CD14-positive monocyte (primary cell): ENCODE measurements around the gene BUB1. TPM values are rescaled to one million over a fixed set of nuclear protein-coding genes. Genes with fewer than 3 reads are reported as not detected.
"Not testable (repeated sequence)": the region's sequence is repeated elsewhere in the genome, so short reads cannot be mapped to it uniquely, and the experiment has no call there.

Experiments used
- DNase-seq, 3 donors: peaks; one replicate each; pipeline ENCODE4 v3.0.0-alpha.2; 2011 to 2022
- H2AFZ ChIP-seq: 2 replicates; pipeline ENCODE4 v1.6.0; 2012; ENCODE audit warnings: mild to moderate bottlenecking, low read depth, low read length, inconsistent platforms; ENCODE audit not compliant: insufficient read depth, poor library complexity, severe bottlenecking
- H3K27ac ChIP-seq, 2 donors: 1 replicate in 1 of 2; 2 replicates in 1 of 2; pipeline ENCODE4 v1.5.1; 2012 to 2013; ENCODE audit warnings: low read length in 2 of 2, control low read depth in 1 of 2, inconsistent platforms in 1 of 2, low read depth in 1 of 2, mild to moderate bottlenecking in 1 of 2
- H3K27me3 ChIP-seq, 2 donors: one replicate each; pipeline versions ENCODE4 v1.6.0 to v1.6.1; 2011 to 2013; ENCODE audit warnings: low read length in 2 of 2; ENCODE audit not compliant: control insufficient read depth in 2 of 2, insufficient read depth in 2 of 2
- H3K36me3 ChIP-seq, 2 donors: replicated peaks in 1 of 2; 1 replicate in 1 of 2; 2 replicates in 1 of 2; pipeline versions ENCODE4 v1.5.1 to v1.6.1; 2012 to 2013; ENCODE audit warnings: low read length in 2 of 2, control low read depth in 1 of 2, inconsistent platforms in 1 of 2, mild to moderate bottlenecking in 1 of 2; ENCODE audit not compliant: insufficient read depth in 2 of 2, control insufficient read depth in 1 of 2
- H3K4me1 ChIP-seq, 2 donors: 1 replicate in 1 of 2; 2 replicates in 1 of 2; pipeline versions ENCODE4 v1.5.1 to v1.6.1; 2012 to 2013; ENCODE audit warnings: low read length in 2 of 2, control low read depth in 1 of 2, inconsistent platforms in 1 of 2, mild to moderate bottlenecking in 1 of 2, moderate library complexity in 1 of 2; ENCODE audit not compliant: insufficient read depth in 2 of 2, control insufficient read depth in 1 of 2
- H3K4me2 ChIP-seq: replicated peaks from 2 replicates; pipeline ENCODE3; 2012; ENCODE audit warnings: low read length, moderate library complexity, mild to moderate bottlenecking; ENCODE audit not compliant: poor library complexity, severe bottlenecking; ENCODE audit errors: extremely low read depth
- H3K4me3 ChIP-seq, 3 experiments: fragments of 200-600 bp in 1 of 3; sonication (generic) in 1 of 3; replicated peaks in 1 of 3; 1 replicate in 2 of 3; 2 replicates in 1 of 3; pipeline ENCODE4 v1.5.1; 2011 to 2013; ENCODE audit warnings: low read length in 3 of 3, mild to moderate bottlenecking in 3 of 3, control low read depth in 2 of 3, low read depth in 2 of 3, inconsistent platforms in 1 of 3, moderate library complexity in 1 of 3
- H3K79me2 ChIP-seq: 2 replicates; pipeline ENCODE4 v1.6.0; 2012; ENCODE audit warnings: mild to moderate bottlenecking, control low read depth, inconsistent platforms, low read length, moderate library complexity; ENCODE audit not compliant: insufficient read depth
- H3K9ac ChIP-seq: 2 replicates; pipeline ENCODE4 v1.6.0; 2017; ENCODE audit warnings: low read length, mild to moderate bottlenecking; ENCODE audit not compliant: insufficient read depth, poor library complexity, severe bottlenecking
- H3K9me3 ChIP-seq, 2 donors: replicated peaks in 1 of 2; 1 replicate in 1 of 2; 2 replicates in 1 of 2; pipeline versions ENCODE4 v1.5.1 to v1.6.1; 2012 to 2013; ENCODE audit warnings: low read length in 2 of 2, control low read depth in 1 of 2; ENCODE audit not compliant: control insufficient read depth in 1 of 2, insufficient read depth in 1 of 2
- H4K20me1 ChIP-seq: 2 replicates; pipeline ENCODE4 v1.6.0; 2012; ENCODE audit warnings: mild to moderate bottlenecking, low read length, control low read depth, moderate library complexity; ENCODE audit not compliant: insufficient read depth
- H3K27ac Mint-ChIP-seq, 7 donors: one replicate each; pipeline ENCODE4 v1.8.0; 2020; ENCODE audit warnings: mild to moderate bottlenecking in 7 of 7, mixed read lengths in 7 of 7, moderate library complexity in 6 of 7, inconsistent platforms in 2 of 7
- H3K27me3 Mint-ChIP-seq, 3 donors: one replicate each; pipeline ENCODE4 v1.8.0; 2021 to 2022; ENCODE audit warnings: low read depth in 3 of 3, mild to moderate bottlenecking in 3 of 3, mixed read lengths in 3 of 3, moderate library complexity in 3 of 3, inconsistent platforms in 1 of 3
- H3K36me3 Mint-ChIP-seq, 2 donors: one replicate each; pipeline ENCODE4 v1.8.0; 2020; ENCODE audit warnings: mixed read lengths in 2 of 2, inconsistent platforms in 1 of 2, mild to moderate bottlenecking in 1 of 2
- H3K4me1 Mint-ChIP-seq: one replicate; pipeline ENCODE4 v1.8.0; 2020; ENCODE audit warnings: mild to moderate bottlenecking, mixed read lengths
- H3K4me3 Mint-ChIP-seq, 2 donors: one replicate each; pipeline ENCODE4 v1.8.0; 2020; ENCODE audit warnings: mild to moderate bottlenecking in 2 of 2, mixed read lengths in 2 of 2, moderate library complexity in 1 of 2
- H3K9me3 Mint-ChIP-seq, 7 donors: one replicate each; pipeline ENCODE4 v1.8.0; 2020 to 2022; ENCODE audit warnings: mixed read lengths in 7 of 7, mild to moderate bottlenecking in 6 of 7, moderate library complexity in 6 of 7, inconsistent platforms in 2 of 7
- WGBS: methylation state at CpG from one replicate; pipeline ENCODE4 v1.1.5; 2013; ENCODE audit warnings: missing lambda C conversion rate; ENCODE audit not compliant: insufficient coverage; 5-methylcytosine and 5-hydroxymethylcytosine counted together
- intact Hi-C, 2 donors: fragments of 100-400 bp; cut with micrococcal nuclease; formaldehyde crosslinking; loops; one replicate each; pipeline versions ENCODE4 v1.15.0 to v1.15.1; 2023
- polyA plus RNA-seq, 3 donors: library from polyadenylated mRNA; depleted of rRNA in 1 of 3; unstranded in 2 of 3; stranded (reverse) in 1 of 3; fragments of 300-500 nt in 2 of 3; fragments of >200 nt in 1 of 3; fragmentation: Illumina TruSeq in 2 of 3; gene quantifications; 1 replicate in 2 of 3; 2 replicates in 1 of 3; pipeline ENCODE4 v1.2.3, GENCODE V29; 2012 to 2021

The BUB1 gene
- polyA plus RNA-seq, 3 donors: 0.11 to 0.30 (median 0.24) TPM

DNA sequence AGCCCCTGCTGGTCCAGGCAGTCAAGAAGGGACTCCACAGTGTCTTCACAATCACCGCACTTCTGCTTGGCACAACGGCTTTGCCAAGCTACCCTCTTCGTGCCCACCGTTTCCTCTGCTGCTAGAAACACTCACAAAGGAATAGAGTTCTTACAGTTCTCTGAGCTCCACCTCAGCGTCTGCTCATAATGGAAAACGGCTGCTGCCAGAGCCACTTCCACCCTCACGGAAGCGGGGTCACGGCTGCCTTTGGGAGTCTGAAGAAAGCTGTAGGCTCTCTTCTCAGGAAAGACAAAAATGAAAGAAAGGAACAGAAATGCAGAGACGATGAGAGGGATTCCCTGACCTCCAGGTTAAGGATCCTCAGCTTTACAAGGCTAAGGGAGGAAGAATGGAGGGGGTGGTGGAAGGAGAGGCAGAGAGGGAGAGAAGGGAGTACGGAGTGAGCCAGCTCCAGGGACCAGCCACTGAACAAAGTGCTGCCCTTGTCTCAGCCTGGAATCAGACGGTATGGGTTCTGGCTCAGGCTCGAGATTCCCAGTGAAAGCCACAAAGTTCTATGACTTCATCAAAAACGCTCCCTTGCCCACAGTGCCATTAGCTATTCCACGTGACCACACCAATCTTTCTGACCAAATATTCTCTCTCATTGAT lies 88.1 kb downstream of the BUB1 start:
- H3K27ac ChIP-seq, DNase-seq, H4K20me1 ChIP-seq, H3K27me3 ChIP-seq, H3K9me3 Mint-ChIP-seq, H3K9me3 ChIP-seq, H2AFZ ChIP-seq, H3K4me2 ChIP-seq, H3K27ac Mint-ChIP-seq, H3K4me3 ChIP-seq, H3K9ac ChIP-seq, H3K36me3 ChIP-seq, H3K4me3 Mint-ChIP-seq, H3K4me1 ChIP-seq, H3K36me3 Mint-ChIP-seq, H3K27me3 Mint-ChIP-seq, H3K4me1 Mint-ChIP-seq, intact Hi-C loops, H3K79me2 ChIP-seq: not testable (repeated sequence)
- no CpG with 5 or more reads among the region's 15 CpGs for WGBS

DNA sequence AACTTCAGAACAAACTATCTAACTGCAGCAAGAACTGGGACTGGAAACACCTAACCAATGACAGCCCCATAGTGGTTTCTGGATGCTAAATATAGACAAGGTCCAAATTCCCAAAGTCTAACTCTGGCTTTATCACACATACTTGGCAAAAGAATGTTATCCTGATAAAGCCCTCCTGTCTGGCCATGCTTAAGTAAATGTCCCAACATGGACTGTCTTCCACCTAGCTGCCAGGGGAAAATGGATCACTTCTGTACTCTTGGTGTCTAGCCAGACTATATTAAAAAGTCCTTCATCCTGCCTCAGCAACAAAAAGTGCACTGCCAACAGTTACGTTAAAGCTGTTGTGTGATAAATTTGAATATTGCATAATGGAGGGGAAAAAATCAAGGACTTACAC lies 89.3 kb downstream of the BUB1 start:
- H3K27me3 ChIP-seq, H3K9ac ChIP-seq, H3K27me3 Mint-ChIP-seq, H3K4me1 ChIP-seq, DNase-seq, H3K36me3 Mint-ChIP-seq, H3K9me3 Mint-ChIP-seq, H3K79me2 ChIP-seq, H3K27ac ChIP-seq, H3K4me3 ChIP-seq, H3K27ac Mint-ChIP-seq, H3K4me2 ChIP-seq, intact Hi-C loops, H3K36me3 ChIP-seq, H4K20me1 ChIP-seq, H3K9me3 ChIP-seq, H2AFZ ChIP-seq, H3K4me1 Mint-ChIP-seq, H3K4me3 Mint-ChIP-seq: not testable (repeated sequence)
- no CpG with 5 or more reads among the region's 1 CpG for WGBS

Other genes starting within 250 kb of the BUB1 start
- gene LIMS4, start 205.2 kb downstream of the BUB1 start, polyA plus RNA-seq: 1 to 10 TPM in 2 of 3 donors, under 1 TPM in 1; 0.51 to 5.1 (median 5.1) TPM
- 1 to 10 TPM in 1 of 3 donors, under 1 TPM in 1, not detected in 1; 0.11 to 3.0 TPM for gene RGPD6, start 100.8 kb downstream of the BUB1 start, polyA plus RNA-seq
- gene ACOXL, start 54.5 kb upstream of the BUB1 start, polyA plus RNA-seq: under 1 TPM in 1 of 3 donors, not detected in 2; 0.35 TPM